Activated CD4-positive, alpha-beta T cell treated with anti-CD3 and anti-CD28 coated beads, Interleukin-2, amount 10 ng/mL, durations not matched to agents 24 days and 14 days (primary cell): ENCODE measurements around the gene AHDC1. TPM values are rescaled to one million over a fixed set of nuclear protein-coding genes. Genes with fewer than 3 reads are reported as not detected.

Source experiments
- DNase-seq: peaks from one replicate; pipeline ENCODE4 v3.0.0; 2022
- H3K27ac Mint-ChIP-seq: one replicate; pipeline ENCODE4 v1.8.0; 2022; ENCODE audit warnings: mild to moderate bottlenecking, mixed read lengths
- H3K27me3 Mint-ChIP-seq: one replicate; pipeline ENCODE4 v1.8.0; 2022; ENCODE audit warnings: mixed read lengths
- H3K36me3 Mint-ChIP-seq: one replicate; pipeline ENCODE4 v1.8.0; 2022; ENCODE audit warnings: low read depth, mild to moderate bottlenecking, mixed read lengths
- H3K4me1 Mint-ChIP-seq: one replicate; pipeline ENCODE4 v1.8.0; 2021; ENCODE audit warnings: mixed read lengths
- H3K4me3 Mint-ChIP-seq: one replicate; pipeline ENCODE4 v1.8.0; 2022; ENCODE audit warnings: mild to moderate bottlenecking, moderate library complexity, mixed read lengths
- H3K9me3 Mint-ChIP-seq: one replicate; pipeline ENCODE4 v1.8.0; 2021; ENCODE audit warnings: mixed read lengths
- intact Hi-C: fragments of 100-400 bp; cut with micrococcal nuclease; formaldehyde crosslinking; loops from one replicate; pipeline ENCODE4 v1.15.1; 2023
- total RNA-seq: library from RNA; stranded (reverse); gene quantifications from 2 replicates; pipeline ENCODE4 v1.2.3, GENCODE V29; 2022

Gene AHDC1
- total RNA-seq, 1 donor from 2014 or later: 33.9 TPM

DNA sequence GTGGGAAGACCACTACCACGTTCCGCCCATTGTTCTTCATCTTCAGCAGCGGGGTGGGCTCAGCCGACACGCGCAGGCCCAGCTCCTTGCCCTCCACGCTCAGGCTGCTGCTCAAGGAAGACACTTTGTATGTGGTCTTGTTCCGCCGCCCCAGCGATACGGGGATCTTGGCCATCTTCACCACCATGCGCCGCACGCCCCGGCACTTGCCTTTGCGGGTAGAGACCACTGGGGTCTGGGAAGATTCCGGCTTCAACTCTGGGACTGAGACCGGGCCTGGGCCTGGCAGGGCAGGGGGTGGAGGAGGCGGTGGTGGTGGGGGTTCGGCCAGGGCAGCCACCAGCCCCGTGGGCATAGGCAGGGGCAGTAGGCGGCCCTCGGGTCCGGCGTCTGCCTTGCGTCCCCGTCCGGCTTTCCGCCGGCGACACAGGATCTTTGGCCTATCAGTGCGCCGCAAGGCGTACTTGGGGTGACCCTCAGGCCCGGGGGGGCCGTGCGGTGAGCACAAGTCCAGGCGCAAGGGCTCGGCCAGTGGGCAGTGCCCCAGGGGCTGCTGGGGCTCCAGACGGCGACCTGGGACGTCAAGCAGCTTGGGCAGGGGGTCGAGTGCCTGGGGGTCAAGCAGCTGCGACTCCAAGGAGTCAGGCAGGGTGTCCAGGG lies 53.3 kb downstream of the AHDC1 start:
- Mint-ChIP-seq H3K9me3 (no peaks in the 10 kb centered on the region), H3K4me1 (peaks cover 11% of the 10 kb centered on the region), H3K27ac (no peak overlapping the region), H3K4me3 (no peak overlapping the region), H3K27me3 (no peaks in the 10 kb centered on the region), H3K36me3 (peaks cover 20% of the 10 kb centered on the region)
- intact Hi-C loops: no loop called here
- no peak for DNase-seq

DNA sequence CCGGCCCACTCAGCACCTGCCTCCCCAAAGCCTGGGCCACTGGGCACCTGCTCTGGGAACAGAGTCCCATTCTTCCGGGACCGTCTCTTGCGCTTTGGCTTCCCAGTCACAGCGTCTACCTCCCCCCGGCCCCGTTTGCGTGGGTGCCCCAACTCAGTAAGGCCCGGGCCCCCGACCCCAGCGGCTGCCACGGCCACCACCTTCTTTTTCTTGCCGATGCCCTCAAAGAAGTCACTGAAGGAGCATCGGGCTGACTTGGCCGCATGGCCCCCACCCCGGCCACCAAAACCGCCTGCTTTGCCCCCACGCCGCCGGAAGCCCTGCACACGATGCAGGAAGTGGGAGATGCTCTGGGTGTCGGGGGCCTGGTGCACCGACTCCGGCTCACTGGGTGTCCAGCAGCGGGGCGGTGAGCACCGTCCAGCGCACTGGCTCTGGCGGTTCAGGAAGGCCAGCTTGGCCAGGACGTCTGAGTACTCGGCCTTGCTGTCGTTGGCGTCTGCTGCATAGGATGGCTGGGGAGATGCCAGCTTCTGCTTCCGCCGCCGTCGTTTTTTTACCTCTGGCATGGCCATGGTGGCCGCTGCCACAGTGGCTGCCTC lies 54.0 kb downstream of the AHDC1 start:
- H3K9me3 Mint-ChIP-seq: no peaks in the 10 kb centered on the region
- H3K36me3 Mint-ChIP-seq: peaks cover 22% of the 10 kb centered on the region
- H3K27me3 Mint-ChIP-seq: no peaks in the 10 kb centered on the region
- intact Hi-C loops: no loop called here
- no peak overlapping the region for H3K27ac Mint-ChIP-seq
- H3K4me1 Mint-ChIP-seq: peaks cover 8% of the 10 kb centered on the region
- no peak for DNase-seq
- H3K4me3 Mint-ChIP-seq: no peak overlapping the region

- no peak overlapping the region for H3K4me3 Mint-ChIP-seq
- no peak for DNase-seq
- intact Hi-C loops: no loop called here
- no peaks in the 10 kb centered on the region for H3K27me3 Mint-ChIP-seq
- H3K36me3 Mint-ChIP-seq: peaks cover 23% of the 10 kb centered on the region
- H3K27ac Mint-ChIP-seq: no peak overlapping the region
- peaks cover 3% of the 10 kb centered on the region for H3K4me1 Mint-ChIP-seq
- no peaks in the 10 kb centered on the region for H3K9me3 Mint-ChIP-seq
Observed at GRCh38 chr1:27548858-27549719, 54.9 kb downstream of the AHDC1 start.

DNA sequence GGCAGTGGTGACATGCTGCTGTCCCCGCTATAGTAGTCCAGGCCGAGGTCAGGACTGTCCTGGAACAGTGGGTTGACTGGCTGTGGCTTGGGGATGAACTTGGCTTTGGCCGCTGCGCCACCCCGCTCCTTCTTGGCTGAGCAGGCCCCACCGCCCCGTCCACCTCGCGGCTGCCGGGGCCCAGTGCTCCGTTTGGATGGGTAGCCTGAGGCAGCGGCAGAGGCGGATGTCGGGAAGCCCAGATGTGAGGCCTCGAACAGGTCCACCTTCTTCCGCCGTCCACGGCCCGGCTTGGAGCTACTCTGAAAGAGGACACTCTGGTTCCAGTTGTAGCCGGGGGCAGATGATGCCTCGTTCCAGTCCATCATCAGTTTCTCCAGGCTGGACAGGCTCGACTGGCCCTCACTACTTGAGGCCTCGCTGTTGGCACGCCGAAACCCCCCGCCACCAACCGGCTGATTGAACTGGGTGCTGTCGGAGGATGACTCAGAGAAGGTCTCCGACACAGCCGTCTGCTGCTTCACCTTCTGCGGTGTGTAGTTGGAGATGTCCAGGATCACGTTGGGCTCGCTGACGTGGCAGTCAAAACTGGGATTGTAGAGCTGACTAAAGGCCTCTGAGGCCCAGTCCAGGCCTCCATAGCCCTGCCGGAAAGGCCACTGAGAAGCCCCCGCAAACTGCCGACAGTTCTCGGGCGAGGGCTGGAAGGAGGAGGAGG lies 55.6 kb downstream of the AHDC1 start:
- Mint-ChIP-seq H3K27me3 (no peaks in the 10 kb centered on the region), H3K27ac (no peak overlapping the region), H3K36me3 (peaks cover 21% of the 10 kb centered on the region), H3K9me3 (no peaks in the 10 kb centered on the region), H3K4me3 (no peak overlapping the region), H3K4me1 (peaks cover 2% of the 10 kb centered on the region)
- intact Hi-C loops: no loop called here
- DNase-seq: no peak

DNA sequence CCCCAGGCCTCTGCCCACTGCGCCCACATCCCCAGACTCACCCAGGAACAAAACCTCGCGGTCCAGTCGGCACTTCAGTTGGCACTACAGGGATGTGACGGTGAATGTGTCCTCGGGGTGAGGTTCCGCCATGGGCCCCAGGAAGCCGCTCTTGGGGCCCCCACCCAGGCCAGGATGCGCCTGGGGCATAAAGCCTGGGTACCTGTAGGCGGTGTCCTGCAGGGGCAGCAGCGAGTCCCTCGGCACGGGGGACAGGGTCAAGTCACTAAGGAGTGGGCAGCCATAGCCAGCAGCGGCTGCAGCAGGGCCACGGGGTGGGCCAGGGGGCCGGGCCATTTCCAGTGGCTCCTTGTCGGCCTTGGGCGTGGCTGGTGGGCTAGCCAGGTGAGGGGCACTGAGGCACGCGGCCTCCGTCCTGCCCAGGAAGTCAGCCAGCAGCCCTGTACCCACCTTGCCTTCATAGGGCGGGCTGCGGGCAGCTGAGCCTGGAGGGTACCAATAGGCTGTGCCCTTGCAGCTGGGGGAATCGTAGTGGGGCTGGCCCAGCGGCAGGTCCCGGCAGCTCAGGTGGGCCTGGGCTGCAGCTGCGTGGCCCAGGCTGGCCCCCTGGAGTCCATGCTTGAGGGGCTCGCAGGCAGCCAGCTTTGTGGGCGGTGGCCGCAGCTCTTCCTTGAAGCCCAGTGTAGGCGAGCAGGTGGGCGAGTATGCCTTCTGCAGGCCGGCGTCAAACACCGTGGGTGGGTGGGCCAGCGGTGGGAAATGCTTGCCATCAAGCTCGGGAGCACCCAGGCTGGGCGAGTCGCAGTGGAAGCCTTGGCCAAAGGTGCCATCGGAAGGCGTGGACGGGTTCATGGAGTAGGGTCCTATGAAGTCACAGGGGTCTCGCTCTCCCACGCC lies 56.5 kb downstream of the AHDC1 start:
- H3K36me3 Mint-ChIP-seq: peaks cover 21% of the 10 kb centered on the region
- no peak overlapping the region for H3K27ac Mint-ChIP-seq

GRCh38 chr1:27545876-27546275 lies 58.1 kb downstream of the AHDC1 start:
- intact Hi-C loops: no loop called here
- H3K36me3 Mint-ChIP-seq: peaks cover 16% of the 10 kb centered on the region
- H3K9me3 Mint-ChIP-seq: no peaks in the 10 kb centered on the region
- no peak for DNase-seq
- H3K27ac Mint-ChIP-seq: no peak overlapping the region
- no peaks in the 10 kb centered on the region for H3K27me3 Mint-ChIP-seq
- H3K4me3 Mint-ChIP-seq: no peak overlapping the region
- H3K4me1 Mint-ChIP-seq: peaks cover 7% of the 10 kb centered on the region

More for the DNA sequence above, 56.5 kb downstream of the AHDC1 start:
- no peak overlapping the region for H3K4me3 Mint-ChIP-seq
- DNase-seq: no peak
- no peaks in the 10 kb centered on the region for H3K27me3 Mint-ChIP-seq
- peaks cover 6% of the 10 kb centered on the region for H3K4me1 Mint-ChIP-seq
- H3K9me3 Mint-ChIP-seq: no peaks in the 10 kb centered on the region
- intact Hi-C loops: no loop called here

DNA sequence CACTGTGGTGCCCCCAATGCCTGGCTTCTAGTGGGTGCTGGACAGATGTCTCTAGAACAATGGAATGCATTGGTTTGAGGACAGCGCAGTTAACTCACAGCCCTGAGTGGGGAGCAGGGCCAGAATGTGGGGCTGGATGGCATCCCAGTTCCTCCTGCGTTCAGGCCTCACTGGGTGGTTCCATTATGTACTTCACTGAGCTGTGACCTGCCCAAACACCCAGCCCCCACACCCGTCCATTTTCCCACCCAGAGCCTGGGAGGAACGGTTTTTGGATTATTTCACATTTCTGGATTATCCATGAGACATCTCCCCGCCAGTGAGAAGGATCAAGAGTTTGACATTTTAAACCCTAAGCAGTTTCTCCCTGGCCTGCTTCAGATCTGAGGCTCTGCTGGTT lies 58.7 kb downstream of the AHDC1 start:
- peaks cover 7% of the 10 kb centered on the region for H3K4me1 Mint-ChIP-seq

DNA sequence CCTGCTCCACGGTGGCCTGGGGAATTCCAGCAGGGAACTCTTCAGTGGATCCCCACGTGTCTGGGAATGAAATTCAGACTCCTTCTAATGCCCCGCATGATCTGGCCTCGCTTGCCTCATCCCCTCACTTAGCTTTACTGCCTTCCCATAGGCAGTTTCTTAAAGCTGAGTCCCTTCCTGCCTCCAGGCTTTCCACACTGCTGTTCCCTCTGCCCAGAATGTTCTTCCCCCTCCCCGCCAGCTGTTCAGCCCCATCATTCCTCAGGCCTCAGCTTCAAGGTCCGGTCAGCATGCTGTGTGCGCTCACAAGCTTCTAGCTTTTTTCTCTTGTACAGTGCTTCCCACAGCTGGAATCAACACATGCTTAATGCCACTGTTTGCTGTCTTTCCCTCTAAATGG lies 59.1 kb downstream of the AHDC1 start:
- intact Hi-C loops: no loop called here
- H3K9me3 Mint-ChIP-seq: no peaks in the 10 kb centered on the region
- DNase-seq: no peak
- no peaks in the 10 kb centered on the region for H3K27me3 Mint-ChIP-seq
- H3K4me1 Mint-ChIP-seq: peaks cover 7% of the 10 kb centered on the region
- H3K36me3 Mint-ChIP-seq: peaks cover 17% of the 10 kb centered on the region
- H3K4me3 Mint-ChIP-seq: no peak overlapping the region
- H3K27ac Mint-ChIP-seq: peak overlapping the region; percentile 7

More for the DNA sequence above, 58.7 kb downstream of the AHDC1 start:
- Mint-ChIP-seq H3K4me3 (no peak overlapping the region), H3K36me3 (peaks cover 19% of the 10 kb centered on the region), H3K9me3 (no peaks in the 10 kb centered on the region), H3K27me3 (no peaks in the 10 kb centered on the region), H3K27ac (no peak overlapping the region)
- intact Hi-C loops: no loop called here
- DNase-seq: no peak

DNA sequence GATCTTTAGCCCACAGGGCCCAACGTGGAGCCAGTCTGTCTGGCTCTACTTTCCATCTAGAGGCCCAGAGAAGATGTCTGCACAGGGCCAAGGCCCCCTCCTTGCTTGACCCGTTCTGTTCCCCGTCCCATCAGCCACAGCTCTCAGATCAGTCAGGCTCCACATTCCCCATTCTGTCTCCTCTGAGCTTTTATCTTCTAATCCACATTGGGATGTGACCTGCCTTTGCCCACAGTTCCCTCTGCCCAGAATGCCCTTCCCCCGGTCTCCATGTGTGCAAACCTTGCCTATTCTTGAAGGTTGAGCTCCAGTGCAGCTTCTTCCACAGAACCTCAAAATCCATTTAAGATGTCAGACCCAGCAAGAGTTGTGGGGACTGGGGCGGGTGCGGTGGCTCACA lies 60.7 kb downstream of the AHDC1 start:
- no peaks in the 10 kb centered on the region for H3K9me3 Mint-ChIP-seq
- peaks cover 16% of the 10 kb centered on the region for H3K36me3 Mint-ChIP-seq
- intact Hi-C loops: no loop called here
- DNase-seq: no peak
- peaks cover 7% of the 10 kb centered on the region for H3K4me1 Mint-ChIP-seq
- H3K27ac Mint-ChIP-seq: peak overlapping the region; percentile 45
- no peak overlapping the region for H3K4me3 Mint-ChIP-seq
- H3K27me3 Mint-ChIP-seq: no peaks in the 10 kb centered on the region

DNA sequence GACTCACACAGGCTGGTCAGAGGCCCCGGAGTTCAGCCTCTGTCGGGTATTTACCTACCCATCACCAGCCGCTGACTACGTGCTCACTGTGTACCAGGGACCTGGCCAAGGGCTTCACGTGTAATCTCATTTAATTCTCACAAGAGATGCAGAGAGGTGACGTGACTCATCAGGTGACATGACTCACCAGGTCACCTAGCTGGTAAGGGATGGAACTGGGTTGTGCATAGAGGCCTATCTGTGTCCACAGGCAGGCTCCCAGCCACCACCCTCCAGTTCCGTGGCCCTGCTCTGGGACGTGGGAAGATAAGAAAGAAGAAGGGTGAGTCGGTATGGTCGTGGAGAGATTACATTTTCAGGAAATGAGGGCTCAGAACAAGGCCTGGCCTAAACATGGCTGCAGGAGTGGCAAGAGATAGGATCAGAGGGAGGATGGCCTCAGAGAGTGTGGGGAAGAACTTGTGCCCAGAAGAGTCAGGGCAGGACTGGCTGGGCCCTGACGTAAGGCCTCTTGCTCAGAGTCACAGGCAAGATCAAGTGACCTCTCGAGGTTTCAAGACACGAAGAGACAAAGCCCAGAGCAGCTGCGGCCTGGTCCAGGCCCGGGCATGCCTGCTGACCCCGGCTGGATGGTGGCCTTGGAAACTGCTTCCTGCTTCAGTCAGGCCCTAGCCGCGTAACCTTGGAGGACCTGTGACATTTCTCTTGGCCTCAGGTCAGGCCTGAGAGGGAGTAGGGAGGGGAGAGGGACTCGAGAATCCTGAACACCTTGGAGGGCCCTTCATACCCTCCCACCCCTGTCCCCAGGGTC lies 61.3 kb downstream of the AHDC1 start:
- H3K27me3 Mint-ChIP-seq: no peaks in the 10 kb centered on the region
- H3K36me3 Mint-ChIP-seq: peaks cover 16% of the 10 kb centered on the region
- H3K27ac Mint-ChIP-seq: peak overlapping the region; percentile 45
- no peaks in the 10 kb centered on the region for H3K9me3 Mint-ChIP-seq
- no peak overlapping the region for H3K4me3 Mint-ChIP-seq
- intact Hi-C loops: no loop called here
- no peak for DNase-seq
- peaks cover 7% of the 10 kb centered on the region for H3K4me1 Mint-ChIP-seq

- Mint-ChIP-seq H3K36me3 (peaks cover 15% of the 10 kb centered on the region), H3K9me3 (no peaks in the 10 kb centered on the region), H3K27ac (peak overlapping the region; percentile 44), H3K4me3 (no peak overlapping the region), H3K4me1 (peaks cover 9% of the 10 kb centered on the region), H3K27me3 (no peaks in the 10 kb centered on the region)
- intact Hi-C loops: no loop called here
- DNase-seq: no peak
Observed at GRCh38 chr1:27539901-27540861, 63.8 kb downstream of the AHDC1 start.

DNA sequence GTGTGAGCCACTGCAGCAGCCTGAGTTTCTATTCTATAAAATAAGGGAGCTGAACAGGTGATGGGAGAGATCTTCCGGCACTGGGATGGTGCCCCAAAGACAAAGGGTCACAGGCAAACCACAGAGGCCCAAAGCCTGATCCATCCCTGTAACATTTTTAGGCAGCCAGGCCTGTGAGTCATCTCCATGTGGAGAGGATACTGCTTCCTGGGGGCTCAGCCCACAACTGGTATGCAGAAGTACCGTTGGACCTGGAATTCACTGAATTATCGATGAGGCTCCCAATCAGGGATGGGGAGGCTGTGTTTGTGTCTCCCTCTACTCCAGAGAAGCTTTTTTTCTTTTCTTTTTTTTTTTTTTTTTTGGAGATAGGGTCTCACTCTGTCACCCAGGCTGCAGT lies 65.2 kb downstream of the AHDC1 start:
- Mint-ChIP-seq H3K4me1 (peaks cover 6% of the 10 kb centered on the region), H3K36me3 (peaks cover 17% of the 10 kb centered on the region), H3K27ac (no peak overlapping the region), H3K27me3 (no peaks in the 10 kb centered on the region), H3K9me3 (no peaks in the 10 kb centered on the region), H3K4me3 (no peak overlapping the region)
- intact Hi-C loops: no loop called here
- no peak for DNase-seq
